Pancreas (tissue), 10 donors: ENCODE measurements around the gene THOC2. TPM values are rescaled to one million over a fixed set of nuclear protein-coding genes. Genes with fewer than 3 reads are reported as not detected.
A peak's percentile ranks its signal among the peaks of the same experiment; 100 is the strongest.
"Not testable (repeated sequence)": the region's sequence is repeated elsewhere in the genome, so short reads cannot be mapped to it uniquely, and the experiment has no call there.

Experiments
- ATAC-seq, 4 donors: fragments of 200-7000 bp; cut with Tn5 transposase; one replicate each; pipeline versions ENCODE4 v1.8.0 to v1.9.1; 2020; ENCODE audit warnings: mild to moderate bottlenecking in 4 of 4, moderate library complexity in 4 of 4
- DNase-seq, 6 donors: peaks; one replicate each; pipeline ENCODE4 v3.0.0-alpha.2; 2020
- FAIRE-seq: peaks from 2 replicates; lab custom pipeline; 2012; peaks lifted over from hg19 to GRCh38; lab: Jason Lieb, UNC
- H3K27ac ChIP-seq, 4 donors: fragments of 200-600 bp; sonication (generic); 1 replicate in 3 of 4; 2 replicates in 1 of 4; pipeline versions ENCODE4 v1.5.0 to v1.8.0; 2020
- H3K27me3 ChIP-seq, 4 donors: fragments of 200-600 bp; one replicate each; pipeline ENCODE4 v1.8.0; 2021
- H3K36me3 ChIP-seq, 3 donors: fragments of 200-600 bp; sonication (generic) in 1 of 3; one replicate each; pipeline versions ENCODE4 v1.5.0 to v1.8.0; 2020 to 2021
- H3K4me1 ChIP-seq, 3 donors: fragments of 200-600 bp; one replicate each; pipeline ENCODE4 v1.8.0; 2021
- H3K4me3 ChIP-seq, 4 donors: fragments of 200-600 bp; sonication (generic) in 2 of 4; one replicate each; pipeline versions ENCODE4 v1.5.0 to v1.8.0; 2020 to 2021
- H3K9me3 ChIP-seq, 4 donors: fragments of 200-600 bp; one replicate each; pipeline ENCODE4 v1.8.0; 2021
- WGBS, 2 donors: extraction: QIAGEN DNeasy Blood & Tissue Kit; methylation state at CpG; one replicate each; pipeline ENCODE4 v1.1.7; 2013; 5-methylcytosine and 5-hydroxymethylcytosine counted together
- intact Hi-C, 3 donors: fragments of 100-400 bp; cut with DNase I; formaldehyde crosslinking; loops; one replicate each; pipeline versions ENCODE4 v1.11.1 to v1.14.2; 2022
- polyA plus RNA-seq, 2 donors: library from polyadenylated mRNA; stranded (reverse); fragments of 200-250 nt; gene quantifications; one replicate each; pipeline ENCODE4 v1.2.3, GENCODE V29; 2013
- total RNA-seq, 6 donors: library from RNA; stranded (reverse); fragmentation: NEBNext Ultra II Directional in 4 of 6; extraction: Animal tissue kit (Norgen Biotek cat#: 25700) in 4 of 6; gene quantifications; one replicate each; pipeline versions ENCODE4 v1.2.1 to v1.2.4, GENCODE V29; 2021 to 2023
- TF ChIP-seq, protein P1 (sequence below), 4 donors: fragments of 200-600 bp; sonication (generic) in 3 of 4; IDR thresholded peaks; one replicate each; pipeline versions ENCODE4 v1.5.0 to v1.8.0; 2021; ENCODE audit warnings: antibody characterized with exemption in 4 of 4
- donor health status: healthy with polysubstance abuse.
- donor health status: DM: no; HTN: no; CAD: no; lungs with moderate emphysema.
- donor health status: DM: no; HTN: no; CAD: no.
- donor health status: control.
- donor health status: control.
- donor health status: Bipolar disorder and iron deficiency.
- donor health status: DM: yes; HTN: yes; CAD: no.
- donor health status: DM: no; HTN: no; CAD: no.
- donor health status: DM: no; HTN: no; CAD: no.
- donor health status: DM: yes; HTN: yes; CAD: no.

THOC2 gene
- total and polyA plus RNA-seq, 8 donors: 18.9 to 52.6 (median 25.3) TPM

DNA sequence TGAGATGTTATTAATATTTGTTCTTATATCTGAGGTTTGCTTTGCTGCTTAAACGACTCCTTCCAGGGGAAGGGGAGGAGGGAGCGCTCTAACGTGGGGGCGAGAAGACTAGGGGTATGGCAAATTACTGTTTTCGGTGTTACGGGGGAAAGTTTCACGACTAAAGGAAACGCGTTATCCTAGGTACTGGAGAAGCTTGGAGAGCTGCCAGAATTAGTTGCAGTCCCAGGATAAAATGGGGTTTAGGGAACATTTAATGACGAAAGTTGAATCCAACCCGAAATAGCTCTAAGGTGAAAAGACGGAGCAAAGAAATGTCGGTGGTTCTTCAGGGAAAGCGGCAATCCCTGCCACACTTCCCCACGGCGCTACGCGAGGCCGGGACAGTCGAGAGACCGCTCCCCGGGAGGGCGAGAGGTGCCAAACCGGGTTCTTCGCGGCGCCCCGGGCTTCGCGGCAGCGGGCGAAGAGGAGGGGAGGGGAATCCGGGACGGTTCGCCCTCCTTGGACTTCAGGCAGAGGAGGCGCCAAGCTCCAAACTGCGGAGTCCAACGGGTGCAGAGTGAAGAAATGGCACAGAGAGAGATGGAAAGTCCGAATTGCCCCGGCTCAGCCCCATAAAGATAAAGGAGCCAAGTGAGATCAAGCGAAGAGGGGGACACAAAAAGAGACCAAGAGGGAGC is 724 bp downstream of the THOC2 start:
- intact Hi-C loops: no loop called here
- 1 to 29% methylated on average over 41 of the region's 41 CpGs for WGBS, 2 donors
- FAIRE-seq (no peak), ATAC-seq (peak; percentile 57 to 73 (median 64)), DNase-seq (peak in 4 of 6 donors; percentile 19 to 63 (median 36))
- Histone ChIP-seq H3K27ac (peak overlapping the region in 3 of 4 donors; percentile 48 to 66 (median 49)), H3K4me1 (no peaks in the 10 kb centered on the region), H3K36me3 (no peaks in the 10 kb centered on the region), H3K9me3 (no peaks in the 10 kb centered on the region), H3K4me3 (peak overlapping the region; percentile 36 to 65 (median 52)), H3K27me3 (no peaks in the 10 kb centered on the region)
- TF ChIP-seq, protein P1, sequence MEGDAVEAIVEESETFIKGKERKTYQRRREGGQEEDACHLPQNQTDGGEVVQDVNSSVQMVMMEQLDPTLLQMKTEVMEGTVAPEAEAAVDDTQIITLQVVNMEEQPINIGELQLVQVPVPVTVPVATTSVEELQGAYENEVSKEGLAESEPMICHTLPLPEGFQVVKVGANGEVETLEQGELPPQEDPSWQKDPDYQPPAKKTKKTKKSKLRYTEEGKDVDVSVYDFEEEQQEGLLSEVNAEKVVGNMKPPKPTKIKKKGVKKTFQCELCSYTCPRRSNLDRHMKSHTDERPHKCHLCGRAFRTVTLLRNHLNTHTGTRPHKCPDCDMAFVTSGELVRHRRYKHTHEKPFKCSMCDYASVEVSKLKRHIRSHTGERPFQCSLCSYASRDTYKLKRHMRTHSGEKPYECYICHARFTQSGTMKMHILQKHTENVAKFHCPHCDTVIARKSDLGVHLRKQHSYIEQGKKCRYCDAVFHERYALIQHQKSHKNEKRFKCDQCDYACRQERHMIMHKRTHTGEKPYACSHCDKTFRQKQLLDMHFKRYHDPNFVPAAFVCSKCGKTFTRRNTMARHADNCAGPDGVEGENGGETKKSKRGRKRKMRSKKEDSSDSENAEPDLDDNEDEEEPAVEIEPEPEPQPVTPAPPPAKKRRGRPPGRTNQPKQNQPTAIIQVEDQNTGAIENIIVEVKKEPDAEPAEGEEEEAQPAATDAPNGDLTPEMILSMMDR (IDR thresholded peaks at IDR 0.05): no peak

GRCh38 chrX:123731258-123731986 is 1.4 kb downstream of the THOC2 start:
- intact Hi-C loops: no loop called here
- 6 to 23% methylated on average over 16 of the region's 16 CpGs for WGBS, 2 donors
- Histone ChIP-seq H3K9me3 (no peaks in the 10 kb centered on the region), H3K27me3 (no peaks in the 10 kb centered on the region), H3K27ac (no peak overlapping the region), H3K4me3 (peak overlapping the region; percentile 36 to 65 (median 52)), H3K4me1 (no peaks in the 10 kb centered on the region), H3K36me3 (no peaks in the 10 kb centered on the region)
- TF ChIP-seq, protein P1 (IDR thresholded peaks at IDR 0.05): no peak
- no peak for DNase-seq
- no peak for FAIRE-seq
- ATAC-seq: no peak

DNA sequence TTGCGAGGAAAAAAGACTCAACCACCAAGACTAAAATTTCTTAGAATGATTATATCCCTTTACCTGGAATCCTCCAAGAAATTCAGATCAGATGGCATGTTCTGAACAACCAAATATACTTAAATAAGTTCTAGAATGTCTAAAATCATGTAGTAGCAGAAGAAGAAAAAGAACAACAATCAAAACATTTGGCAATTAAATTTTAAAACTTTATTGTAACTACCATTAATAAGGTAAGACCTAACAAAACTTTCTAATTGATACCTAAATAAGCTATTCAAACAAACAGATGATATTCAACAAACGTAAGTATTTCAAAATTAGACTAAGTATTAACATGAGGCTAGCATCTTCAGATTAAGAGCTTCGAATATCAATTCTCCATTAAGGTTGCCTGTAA is 4.3 kb downstream of the THOC2 start:
- DNase-seq (no peak), FAIRE-seq (peak; percentile 34), ATAC-seq (no peak)
- intact Hi-C loops: no loop called here
- Histone ChIP-seq H3K4me1 (no peaks in the 10 kb centered on the region), H3K27ac (no peak overlapping the region), H3K27me3 (no peaks in the 10 kb centered on the region), H3K36me3 (no peaks in the 10 kb centered on the region), H3K4me3 (no peak overlapping the region), H3K9me3 (no peaks in the 10 kb centered on the region)
- TF ChIP-seq, protein P1 (IDR thresholded peaks at IDR 0.05): no peak
- WGBS, 2 donors: 42 to 60% methylated on average over 3 of the region's 3 CpGs

- Histone ChIP-seq H3K27me3 (no peaks in the 10 kb centered on the region), H3K36me3 (no peaks in the 10 kb centered on the region), H3K4me1 (no peaks in the 10 kb centered on the region), H3K4me3 (no peak overlapping the region), H3K27ac (no peak overlapping the region), H3K9me3 (no peaks in the 10 kb centered on the region)
- TF ChIP-seq, protein P1 (IDR thresholded peaks at IDR 0.05): no peak
- no peak for FAIRE-seq
- intact Hi-C loops: no loop called here
- no peak for ATAC-seq
- WGBS, 2 donors: 53 to 55% methylated on average over 3 of the region's 3 CpGs
- no peak for DNase-seq
Observed at GRCh38 chrX:123728016-123728415, 4.8 kb downstream of the THOC2 start.

DNA sequence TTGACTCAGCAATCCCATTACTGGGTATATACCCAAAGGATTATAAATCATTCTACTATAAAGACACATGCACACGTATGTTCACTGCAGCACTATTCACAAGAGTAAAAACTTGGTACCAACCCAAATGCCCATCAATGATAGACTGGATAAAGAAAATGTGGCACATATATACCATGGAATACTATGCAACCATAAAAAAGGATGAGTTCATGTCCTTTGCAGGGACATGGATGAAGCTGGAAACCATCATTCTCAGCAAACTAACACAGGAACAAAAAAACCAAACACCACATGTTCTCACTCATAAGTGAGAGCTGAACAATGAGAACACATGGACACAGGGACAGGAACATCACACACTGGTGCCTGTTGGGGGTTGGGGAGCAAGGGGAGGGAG is 10.7 kb downstream of the THOC2 start:
- intact Hi-C loops, H3K27me3 ChIP-seq, H3K9me3 ChIP-seq, H3K4me1 ChIP-seq, H3K36me3 ChIP-seq, H3K27ac ChIP-seq, FAIRE-seq, ATAC-seq, DNase-seq, H3K4me3 ChIP-seq: not testable (repeated sequence)
- 96 to 100% methylated on average over 1 of the region's 1 CpG for WGBS, 2 donors
